Right kidney (tissue), 1 donor: ENCODE measurements around the gene DGKI.
A peak's percentile ranks its signal among the peaks of the same experiment; 100 is the strongest.

Experiments
- DNase-seq: peaks from one replicate; pipeline ENCODE4 v3.0.0-alpha.2; 2016

DGKI gene

GRCh38 chr7:137685433-137686164 lies 161.2 kb downstream of the DGKI start:
- no peak for DNase-seq

- no peak for DNase-seq
Measured at GRCh38 chr7:137684776-137685175, 162.0 kb downstream of the DGKI start.

DNA sequence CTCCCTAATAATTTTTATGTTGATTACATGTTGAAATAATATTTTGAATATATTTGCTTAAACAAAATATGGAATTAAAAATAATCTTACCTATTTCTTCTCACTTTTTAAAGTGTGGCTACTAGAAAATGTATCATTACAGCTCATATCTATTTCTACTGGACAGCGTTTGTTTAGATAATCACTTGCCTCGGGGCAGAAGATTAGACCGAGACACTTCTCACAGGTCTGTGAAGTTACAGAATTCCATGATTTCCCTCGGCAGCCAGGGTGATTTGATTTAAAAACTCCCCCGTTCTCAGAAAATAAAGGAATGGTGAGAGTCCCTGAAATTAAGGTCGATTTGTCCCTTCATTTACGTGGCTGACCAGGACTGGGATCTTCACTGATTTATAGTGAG lies 162.5 kb downstream of the DGKI start:
- no peak for DNase-seq

- no peak for DNase-seq
Measured at GRCh38 chr7:137682596-137682995, 164.2 kb downstream of the DGKI start.

DNA sequence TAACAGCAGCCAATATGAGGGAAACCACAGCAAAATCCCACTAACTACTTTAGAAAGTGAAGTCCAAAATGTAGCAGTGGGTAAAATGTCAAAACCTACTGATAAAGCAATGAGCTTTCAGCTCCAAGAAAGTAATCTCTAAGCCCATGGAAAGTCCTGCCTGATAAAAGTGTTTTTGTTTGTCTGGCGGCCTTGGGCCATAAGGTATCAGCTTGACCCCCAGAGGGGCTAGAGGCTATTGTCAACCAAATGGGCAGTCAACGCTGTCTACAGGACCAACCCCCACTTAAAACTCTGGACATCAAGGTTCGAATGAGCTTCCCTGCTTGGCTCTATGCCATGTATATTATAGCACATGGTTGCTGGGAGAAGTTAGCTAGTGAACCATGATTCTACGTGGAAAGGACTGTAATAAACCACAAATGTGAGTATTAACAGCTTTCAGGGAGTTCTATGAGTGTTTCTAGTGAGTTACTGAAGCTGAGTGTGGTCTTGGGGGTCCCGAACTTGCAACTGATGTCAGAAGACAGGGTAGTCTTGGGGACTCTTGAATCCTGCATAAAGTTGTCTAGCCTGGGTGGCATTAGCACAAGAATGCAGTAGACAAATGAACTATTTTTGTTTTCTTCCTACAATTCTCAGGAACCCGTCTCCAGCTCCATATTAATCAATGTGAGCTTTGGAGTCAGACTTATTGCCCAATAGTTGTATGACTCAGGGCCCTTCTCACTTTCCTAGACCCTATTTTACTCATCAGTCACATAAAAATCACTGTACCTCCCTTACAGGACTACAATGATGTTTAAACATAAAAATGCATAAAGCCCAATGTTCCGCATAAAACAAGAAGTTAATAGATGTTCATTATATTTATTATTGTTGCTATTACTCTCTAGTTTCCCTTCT lies 164.9 kb downstream of the DGKI start:
- DNase-seq: no peak

DNA sequence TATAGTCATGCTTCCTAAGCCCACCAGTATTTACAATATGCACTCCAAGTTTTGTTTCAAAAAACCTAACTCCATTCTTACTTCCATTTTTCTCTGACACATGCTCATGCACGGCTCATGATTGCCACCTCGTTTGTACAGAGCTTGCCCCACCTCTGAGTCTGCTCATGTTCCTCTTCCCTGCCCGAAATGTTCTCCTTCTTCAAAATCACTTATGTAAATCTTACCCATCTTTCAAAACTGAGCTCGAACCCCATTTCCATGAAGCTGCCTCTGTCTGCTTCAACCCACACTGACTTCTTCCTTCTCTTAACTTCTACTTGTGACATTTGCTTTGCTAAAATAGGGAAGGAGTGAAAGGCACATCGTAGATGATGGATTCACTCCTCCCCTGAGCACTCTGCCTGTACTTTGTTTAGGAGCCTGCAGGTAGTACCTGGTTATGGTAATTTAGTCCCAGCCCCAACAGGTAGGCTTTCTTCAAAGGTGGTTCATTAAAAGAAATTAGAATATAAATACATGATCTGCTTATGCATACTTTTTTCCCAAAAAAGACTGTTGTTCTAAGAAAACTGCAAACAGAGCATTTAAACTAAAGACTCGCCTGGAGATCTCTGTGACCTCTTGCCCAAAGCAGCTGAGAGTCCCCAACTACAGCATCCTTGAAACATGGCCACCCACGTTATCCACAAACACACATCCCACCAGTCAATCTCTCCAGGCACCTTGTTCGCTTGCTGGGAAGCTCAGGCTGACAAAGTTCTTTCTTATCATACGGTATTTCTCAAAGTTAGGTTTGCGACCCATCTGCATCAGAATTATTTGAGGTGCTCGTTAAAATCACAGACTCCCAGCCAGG lies 172.0 kb downstream of the DGKI start:
- DNase-seq: no peak

DNA sequence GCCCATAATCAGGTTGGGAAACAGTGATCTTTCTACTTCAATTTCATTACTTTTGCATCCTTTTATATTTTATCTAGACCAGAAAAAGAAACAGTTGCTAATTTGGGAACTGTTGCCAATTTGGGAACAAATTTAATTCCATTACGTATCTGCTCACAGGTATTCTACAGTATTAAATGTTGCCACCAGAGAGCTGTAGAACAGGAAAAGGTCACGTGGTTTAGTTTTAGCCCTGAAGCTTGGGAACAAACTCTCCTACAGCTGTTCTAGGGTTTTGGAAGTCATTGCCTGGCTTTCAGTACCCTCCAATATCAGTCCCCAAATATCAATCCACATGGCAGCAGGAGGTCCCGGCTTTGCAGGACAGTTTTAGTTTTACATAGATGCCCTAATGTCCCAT lies 172.7 kb downstream of the DGKI start:
- DNase-seq: no peak

DNA sequence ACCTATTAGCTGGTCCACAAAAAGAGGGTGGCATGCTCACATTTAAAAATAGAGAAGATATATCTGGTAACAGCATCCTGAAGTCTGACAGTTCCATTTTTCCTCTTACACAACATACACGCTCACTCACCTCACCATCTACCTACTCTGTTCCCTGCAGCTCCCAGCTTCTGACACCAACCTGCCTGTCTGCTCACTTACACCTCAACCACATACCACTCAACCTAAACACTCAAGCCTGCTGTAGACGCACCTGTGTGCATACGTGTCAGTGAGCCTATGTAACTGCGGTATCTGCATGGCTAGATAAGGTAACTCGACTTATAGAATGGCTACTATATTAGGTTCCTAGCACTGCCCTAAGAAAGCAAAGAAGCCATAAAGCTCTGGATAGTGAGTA lies 174.9 kb downstream of the DGKI start:
- no peak for DNase-seq

DNA sequence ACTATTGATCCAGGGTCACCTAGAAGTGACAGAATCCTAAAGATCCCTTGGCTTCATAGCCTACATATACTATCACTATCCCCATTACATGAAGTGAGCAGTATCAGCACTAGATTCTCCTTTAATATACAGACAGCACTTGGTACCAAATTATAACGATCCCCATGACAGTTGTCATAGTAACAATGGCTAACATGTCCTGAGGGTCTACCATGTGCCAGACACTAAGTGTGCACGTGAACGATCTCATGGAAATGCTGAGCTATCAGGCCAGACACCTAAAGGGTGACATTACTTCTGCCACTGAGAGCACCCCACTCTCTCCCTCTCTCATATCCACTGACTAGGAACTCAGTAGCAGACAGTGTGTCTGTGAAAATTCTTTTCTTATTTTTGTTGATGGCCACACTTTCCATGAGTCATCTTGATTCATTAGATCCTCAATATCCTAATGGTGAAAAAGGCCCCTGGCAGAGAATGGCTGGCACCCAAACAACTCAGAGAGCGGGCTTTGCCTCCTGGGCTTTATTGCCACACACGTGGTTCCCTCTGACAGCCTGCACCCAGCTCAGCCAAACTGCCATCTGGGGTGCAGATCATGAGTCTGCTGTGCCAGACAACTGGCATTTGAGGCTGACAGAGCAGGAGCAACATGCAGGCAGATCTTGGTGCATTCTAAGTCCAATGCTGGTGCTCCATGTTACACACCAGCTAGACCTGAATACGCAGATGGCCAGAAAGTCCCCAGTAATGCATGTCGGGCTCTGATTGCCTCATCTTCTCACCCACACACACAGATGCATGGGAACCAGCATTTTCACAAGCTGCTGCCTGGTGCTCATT lies 176.3 kb downstream of the DGKI start:
- DNase-seq: no peak

DNA sequence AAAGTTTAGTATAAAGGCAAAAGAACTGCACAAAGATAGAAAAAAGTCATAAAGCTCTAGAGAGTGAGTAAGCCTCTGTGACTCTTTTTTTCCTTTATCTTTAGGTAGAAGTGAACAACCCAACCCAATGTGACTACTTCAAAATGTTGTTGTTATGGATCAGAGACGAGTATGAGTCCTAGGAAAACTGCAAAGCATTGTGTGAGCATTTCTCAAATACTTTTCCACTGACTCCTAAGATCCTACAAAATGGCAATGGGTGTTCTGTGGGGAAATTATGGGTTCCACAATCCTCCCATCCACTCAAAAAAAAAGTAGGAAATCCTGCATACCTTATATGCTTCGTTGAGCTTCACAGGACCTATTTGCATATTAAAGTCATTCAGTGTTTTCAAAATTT lies 177.1 kb downstream of the DGKI start:
- no peak for DNase-seq

DNA sequence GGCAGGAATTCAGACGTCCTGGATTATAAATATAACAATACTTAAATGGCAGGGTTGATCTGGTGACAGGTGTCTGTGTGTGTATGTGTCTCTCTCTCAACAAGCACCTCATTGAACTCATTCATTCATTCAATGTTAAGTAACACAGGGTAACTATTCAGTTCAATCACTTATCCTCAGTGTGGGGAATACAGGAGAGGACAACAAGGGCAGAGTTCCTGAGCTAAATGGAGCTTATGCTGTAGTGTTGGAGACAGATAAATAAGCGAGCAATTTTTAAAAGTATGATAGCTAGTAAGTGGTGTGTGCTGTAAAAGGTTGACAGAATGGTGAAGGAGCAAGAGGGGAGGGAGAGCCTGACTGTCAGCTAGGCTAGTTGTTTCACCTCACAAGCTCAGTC lies 178.4 kb downstream of the DGKI start:
- DNase-seq: no peak

- DNase-seq: no peak
Measured at GRCh38 chr7:137667633-137668387, 179.0 kb downstream of the DGKI start.

DNA sequence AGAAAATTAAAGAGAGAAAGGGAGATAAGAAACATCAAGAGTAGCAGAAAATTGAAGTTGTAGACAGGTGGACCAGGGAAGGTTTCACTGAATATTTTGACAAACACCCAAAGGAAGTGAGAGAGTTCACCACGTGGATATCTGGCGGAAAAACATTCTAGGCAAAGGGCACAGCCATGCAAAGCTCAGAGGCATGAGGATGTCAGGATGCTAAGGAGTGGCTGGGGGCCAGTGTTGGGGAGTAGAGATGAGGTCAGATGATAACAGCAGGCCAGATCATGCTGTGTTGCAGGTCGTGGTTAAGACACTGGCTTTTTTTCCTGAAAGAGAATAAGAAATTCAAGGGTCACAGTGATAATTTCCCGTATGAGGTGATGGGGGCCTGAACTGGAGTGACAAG lies 181.9 kb downstream of the DGKI start:
- no peak for DNase-seq

GRCh38 chr7:137661634-137662033 lies 185.1 kb downstream of the DGKI start:
- DNase-seq: no peak

DNA sequence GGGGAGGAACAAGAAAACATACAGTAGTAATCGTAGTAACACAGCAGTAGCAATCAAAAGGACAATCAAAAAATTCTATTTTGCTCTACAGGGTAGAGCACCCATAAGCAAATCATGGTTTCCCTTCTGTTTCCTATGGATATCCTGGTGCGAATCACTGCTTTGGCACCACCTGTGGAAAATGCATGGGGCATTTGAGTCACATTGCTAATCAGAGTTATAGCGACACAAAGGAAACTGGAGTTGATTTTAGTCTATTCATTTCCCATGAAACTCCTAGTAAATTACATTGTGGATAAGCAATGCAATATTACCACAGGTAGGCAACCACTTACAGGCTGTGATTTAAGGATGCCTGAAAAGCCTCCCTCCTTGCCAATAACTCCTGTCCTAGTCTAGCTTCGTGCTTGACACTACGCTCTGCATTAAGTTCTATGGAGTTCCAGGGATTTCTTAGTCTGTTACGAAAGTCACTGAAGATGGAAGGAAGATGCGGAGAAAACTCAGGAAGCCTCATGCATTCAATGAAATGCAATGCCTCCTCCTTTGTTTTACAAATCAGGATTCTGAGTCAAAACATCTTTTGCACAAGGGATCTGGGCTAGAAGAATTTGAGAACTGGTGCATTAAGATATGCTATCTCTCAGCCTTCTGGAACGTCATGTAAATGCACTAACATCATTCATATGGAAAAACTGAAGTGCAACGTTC lies 188.4 kb downstream of the DGKI start:
- no peak for DNase-seq

DNA sequence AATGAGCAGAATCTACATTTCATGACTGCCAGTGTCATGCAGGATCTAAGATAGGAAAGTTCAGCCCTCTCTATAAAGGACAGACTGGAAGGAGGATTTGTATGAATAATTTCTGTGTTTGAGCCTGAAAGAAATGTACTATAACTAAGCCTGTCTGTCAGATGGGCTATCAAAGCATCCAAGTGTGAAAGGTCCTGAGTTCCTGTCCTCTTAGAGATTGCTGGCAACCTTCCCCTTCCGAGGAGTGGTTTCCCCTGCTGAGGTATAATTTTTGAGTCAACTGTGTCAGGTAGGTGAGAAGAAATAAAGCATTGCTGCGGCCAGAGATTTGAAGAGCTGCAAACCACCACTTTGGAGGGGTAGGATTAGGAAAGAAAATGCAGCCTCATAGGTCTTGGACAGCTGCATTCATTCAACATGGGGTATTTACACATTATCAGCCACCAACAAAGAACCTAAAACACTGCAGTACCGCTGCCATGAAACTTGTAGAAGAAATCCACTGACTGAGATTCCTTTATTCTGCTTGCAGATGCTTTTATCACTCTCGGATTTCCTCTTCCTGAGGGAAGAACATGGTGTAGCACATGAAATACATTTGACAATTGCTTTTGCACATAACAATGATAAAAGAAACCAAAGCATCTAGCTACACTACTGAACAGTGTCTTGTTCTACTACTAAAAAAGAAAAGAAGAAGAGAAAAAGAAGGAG lies 189.1 kb downstream of the DGKI start:
- DNase-seq: no peak

DNA sequence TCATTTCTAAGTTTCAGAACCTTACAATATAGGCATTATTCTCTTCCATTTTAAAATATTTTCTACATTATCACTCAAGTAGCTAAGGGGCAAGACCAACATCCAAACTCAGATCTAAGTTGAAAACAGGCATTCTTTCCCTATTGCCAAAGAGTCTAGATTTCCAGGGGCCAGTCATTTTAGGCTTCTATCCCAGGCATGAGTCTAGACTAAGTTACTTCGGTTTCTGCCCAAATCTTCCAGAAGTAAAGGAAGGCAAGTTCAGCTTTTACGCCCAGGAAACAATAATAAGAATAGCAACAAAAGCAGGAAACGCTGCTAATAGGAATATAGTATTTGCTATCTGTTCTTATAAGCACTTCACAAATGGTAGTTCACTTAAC lies 189.9 kb downstream of the DGKI start:
- DNase-seq: no peak

- peak; percentile 28 for DNase-seq
Measured at GRCh38 chr7:137656227-137656849, 190.4 kb downstream of the DGKI start.

DNA sequence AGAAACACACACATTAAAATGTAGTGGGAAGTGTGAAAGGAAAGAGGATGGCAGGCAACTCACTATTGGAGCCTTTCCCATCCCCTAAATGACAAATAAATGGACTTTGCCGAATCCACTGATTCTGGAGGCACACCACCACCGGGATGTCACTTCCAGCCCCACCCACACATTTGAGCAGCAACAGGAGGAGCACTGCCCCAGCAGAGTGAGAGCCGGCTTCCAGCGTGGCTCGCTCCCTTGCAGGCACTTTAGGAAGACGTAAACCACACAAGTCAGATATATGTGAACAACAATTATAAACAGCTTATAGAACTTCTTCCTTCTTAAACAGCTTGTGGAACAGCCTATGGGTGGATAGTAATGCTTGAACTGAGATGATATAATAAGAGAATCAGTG lies 191.0 kb downstream of the DGKI start:
- DNase-seq: peak; percentile 1
